SK-N-DZ (cell line): ENCODE data around the gene LRCOL1. TPM values are rescaled to one million over a fixed set of nuclear protein-coding genes. Genes with fewer than 3 reads are reported as not detected.
A peak's percentile ranks its signal among the peaks of the same experiment; 100 is the strongest.

ENCODE experiments used
- DNase-seq: peaks from one replicate; pipeline ENCODE4 v3.0.0-alpha.2; 2015; ENCODE audit warnings: low spot score
- polyA plus RNA-seq, 2 experiments: library from polyadenylated mRNA; depleted of rRNA; stranded (reverse); fragments of >200 nt; gene quantifications; 2 replicates each; pipeline ENCODE4 v1.2.3, GENCODE V29; 2014

Gene LRCOL1
- 0.54 TPM in 1 of 2 replicates, not detected in the other for polyA plus RNA-seq (2014; cell fraction: cytosol; rRNA removed)
- 3.6 and 4.5 TPM in 2 replicates for polyA plus RNA-seq (2014; cell fraction: nucleus; rRNA removed)

GRCh38 chr12:132610051-132610759, at the start of gene LRCOL1:
TSS of gene LRCOL1 (minus strand) at chr12:132610582. CDS start at chr12:132606251, 4,331 bp downstream.
- DNase-seq: peak; percentile 68

GRCh38 chr12:132660052-132660451, 49.7 kb upstream of the LRCOL1 start:
- DNase-seq: no peak

GRCh38 chr12:132659146-132659545, 48.8 kb upstream of the LRCOL1 start:
- DNase-seq: no peak

GRCh38 chr12:132658149-132658894, 47.9 kb upstream of the LRCOL1 start:
- no peak for DNase-seq

- no peak for DNase-seq
These were observed 46.8 kb upstream of the LRCOL1 start for GRCh38 chr12:132657004-132657727.

GRCh38 chr12:132653567-132654290, 43.3 kb upstream of the LRCOL1 start:
- no peak for DNase-seq

GRCh38 chr12:132651444-132652100, 41.2 kb upstream of the LRCOL1 start:
- no peak for DNase-seq

GRCh38 chr12:132649226-132649945, 39.0 kb upstream of the LRCOL1 start:
- DNase-seq: no peak

GRCh38 chr12:132648616-132649225, 38.3 kb upstream of the LRCOL1 start:
- DNase-seq: no peak

- DNase-seq: no peak
These were observed 37.5 kb upstream of the LRCOL1 start for GRCh38 chr12:132647858-132648257.

- no peak for DNase-seq
These were observed 36.5 kb upstream of the LRCOL1 start for GRCh38 chr12:132646850-132647249.

- DNase-seq: no peak
These were observed 32.8 kb upstream of the LRCOL1 start for GRCh38 chr12:132642846-132643835.

GRCh38 chr12:132641811-132642650, 31.6 kb upstream of the LRCOL1 start:
- DNase-seq: no peak

- no peak for DNase-seq
These were observed 30.6 kb upstream of the LRCOL1 start for GRCh38 chr12:132640936-132641335.

GRCh38 chr12:132639956-132640520, 29.7 kb upstream of the LRCOL1 start:
- no peak for DNase-seq

GRCh38 chr12:132638541-132639408, 28.4 kb upstream of the LRCOL1 start:
- no peak for DNase-seq
